ENCODE results near the gene MRPL44. TPM values are rescaled to one million over a fixed set of nuclear protein-coding genes. Genes with fewer than 3 reads are reported as not detected.

MRPL44 gene
- total RNA-seq, 1 donor, result 19.1 TPM

DNA sequence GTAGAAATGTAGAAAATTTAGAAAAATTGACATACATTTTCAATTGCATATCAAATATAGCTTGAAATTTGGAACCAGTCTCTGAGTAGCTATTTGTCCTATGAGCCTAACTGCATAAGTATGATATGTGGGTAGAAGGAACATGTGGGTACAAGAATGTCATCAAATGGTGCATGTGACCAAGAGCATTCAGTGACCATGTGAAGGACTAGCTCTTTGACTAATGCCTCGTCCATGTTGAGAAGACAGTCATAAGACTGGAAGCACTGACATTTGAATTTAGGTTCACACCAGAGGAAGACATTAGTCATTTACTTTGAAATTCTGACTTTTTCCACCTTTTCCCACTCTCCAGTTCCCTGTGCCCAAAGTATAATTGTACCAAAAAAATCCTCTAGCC lies 12.6 kb downstream of the MRPL44 start:
- no peak for DNase-seq (ENCODE audit: low read depth in 2 of 3, low spot score in 2 of 3)

DNA sequence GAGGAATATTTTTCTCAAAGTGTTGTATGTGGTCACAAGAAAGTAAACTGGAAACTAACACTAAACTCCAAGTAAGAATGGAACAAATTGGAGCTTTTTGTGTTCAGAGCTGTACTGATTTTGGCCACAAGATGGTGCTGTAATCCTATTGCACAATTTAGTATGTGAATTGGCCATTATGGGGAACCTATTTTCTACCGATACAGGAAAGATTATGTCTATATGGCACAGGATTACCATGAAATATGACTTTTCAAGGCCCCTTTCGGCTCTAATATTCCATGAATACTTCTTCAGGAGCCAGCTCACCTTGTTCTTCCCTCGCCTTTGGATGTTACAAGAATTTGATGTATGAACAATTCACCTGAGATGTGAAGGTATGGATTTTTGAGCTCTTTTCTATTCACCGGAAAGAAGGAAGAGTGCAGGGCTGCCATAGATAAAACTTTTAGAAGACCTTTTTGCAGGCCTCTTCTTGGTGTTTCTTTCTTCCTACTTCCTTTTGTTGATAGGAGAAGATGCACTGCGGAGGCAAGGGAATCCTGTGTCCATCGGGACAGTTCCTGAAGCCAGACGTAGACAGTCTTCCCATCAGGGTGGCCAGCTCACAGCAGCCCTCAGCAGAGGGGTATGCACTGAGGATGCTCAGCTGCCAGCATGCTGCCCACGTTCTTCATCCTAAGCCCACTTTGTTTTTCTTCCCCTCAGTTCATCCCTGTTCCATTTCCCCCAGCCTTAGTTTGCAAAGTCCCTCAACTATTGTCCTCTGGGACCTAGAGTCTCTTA lies 13.3 kb downstream of the MRPL44 start:
- peak; percentile 40 to 79 (median 49) for DNase-seq (ENCODE audit: low read depth in 2 of 3, low spot score in 2 of 3)

DNA sequence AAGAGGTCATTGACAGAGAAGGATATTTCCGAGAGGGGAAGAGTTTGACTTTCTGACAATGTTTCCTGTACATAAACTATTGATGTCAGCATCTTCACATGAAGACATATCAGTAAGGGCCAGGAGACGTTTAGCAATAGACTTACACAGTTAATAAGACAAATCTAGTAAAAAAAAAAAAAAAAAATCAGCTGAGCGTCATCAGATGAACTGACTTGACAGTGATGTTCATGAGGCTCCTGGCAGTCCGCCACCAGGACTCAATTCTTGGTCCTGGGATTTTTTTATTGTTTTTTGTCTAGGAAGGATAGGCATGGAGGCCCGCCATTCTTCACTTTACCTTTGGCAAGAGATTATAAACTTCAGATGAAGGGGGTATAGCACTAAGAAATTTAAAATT lies 14.5 kb downstream of the MRPL44 start:
- DNase-seq (ENCODE audit: low read depth in 2 of 3, low spot score in 2 of 3), result no peak

DNA sequence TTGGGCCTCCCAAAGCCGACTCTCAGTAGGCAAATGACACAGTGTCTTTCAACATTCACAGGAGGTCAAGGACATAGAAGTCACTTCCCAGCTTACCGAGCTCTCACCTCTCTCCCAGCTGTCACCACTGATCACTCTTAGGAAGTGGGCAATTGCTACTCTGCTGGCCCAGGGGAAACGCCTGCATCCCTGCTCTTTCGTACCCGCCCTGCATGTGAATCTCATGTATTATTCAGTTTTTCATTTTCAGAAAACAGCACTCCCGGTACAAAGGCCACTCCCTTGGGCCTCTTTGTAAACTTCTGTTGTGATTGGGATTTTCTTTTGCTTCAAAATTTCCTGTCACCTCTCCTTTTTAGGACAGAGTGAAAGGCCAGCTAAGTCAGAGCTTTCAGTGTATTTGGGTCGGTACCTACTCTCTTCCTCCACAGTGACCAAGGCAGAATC lies 15.4 kb downstream of the MRPL44 start:
- no peak for DNase-seq (ENCODE audit: low read depth in 2 of 3, low spot score in 2 of 3)

DNA sequence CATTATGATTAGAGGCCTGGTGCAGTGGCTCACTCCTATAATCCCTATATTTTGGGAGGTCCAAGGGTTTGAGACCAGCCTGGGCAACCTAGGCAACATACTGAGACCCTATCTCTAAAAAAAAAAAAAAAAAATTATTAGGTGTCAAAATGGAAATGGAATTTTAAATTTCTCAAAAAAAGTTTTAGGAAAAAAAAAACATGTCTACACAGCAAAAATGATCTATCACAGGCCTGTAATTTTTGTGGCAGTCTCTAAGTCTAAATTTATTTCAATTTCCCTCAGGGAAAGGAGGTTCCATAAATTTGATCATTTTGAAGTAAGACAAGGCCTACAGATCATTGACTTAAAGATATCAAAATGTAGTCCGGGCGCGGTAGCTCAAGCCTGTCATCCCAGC lies 16.3 kb downstream of the MRPL44 start:
- DNase-seq (ENCODE audit: low read depth in 2 of 3, low spot score in 2 of 3), result no peak

DNA sequence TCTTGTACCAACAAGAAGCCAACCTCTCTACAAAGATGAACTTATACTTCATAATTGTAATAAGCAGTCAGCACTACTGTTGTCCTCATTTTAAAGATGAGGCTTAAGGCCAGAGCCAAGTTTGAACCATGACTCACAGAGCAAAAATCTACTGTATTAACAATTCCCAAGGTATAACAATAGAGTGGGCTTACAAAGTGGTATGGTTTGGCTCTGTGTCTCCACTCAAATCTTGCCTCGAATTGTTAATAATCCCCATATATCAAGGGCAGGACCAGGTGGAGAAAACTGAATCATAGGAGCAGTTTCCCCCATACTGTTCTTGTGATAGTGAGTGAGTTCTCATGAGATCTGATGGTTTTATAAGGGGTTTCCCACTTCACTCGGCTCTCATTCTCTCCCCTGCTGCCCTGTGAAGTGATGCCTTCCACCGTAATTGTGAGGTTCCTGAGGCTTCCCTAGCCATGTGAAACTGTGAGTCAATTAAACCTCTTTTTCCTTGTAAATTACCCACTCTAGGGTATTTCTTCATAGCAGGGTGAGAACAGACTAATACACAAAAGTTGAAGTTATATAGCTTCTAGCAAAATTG lies 19.5 kb downstream of the MRPL44 start:
- DNase-seq (ENCODE audit: low read depth in 2 of 3, low spot score in 2 of 3), result no peak

DNA sequence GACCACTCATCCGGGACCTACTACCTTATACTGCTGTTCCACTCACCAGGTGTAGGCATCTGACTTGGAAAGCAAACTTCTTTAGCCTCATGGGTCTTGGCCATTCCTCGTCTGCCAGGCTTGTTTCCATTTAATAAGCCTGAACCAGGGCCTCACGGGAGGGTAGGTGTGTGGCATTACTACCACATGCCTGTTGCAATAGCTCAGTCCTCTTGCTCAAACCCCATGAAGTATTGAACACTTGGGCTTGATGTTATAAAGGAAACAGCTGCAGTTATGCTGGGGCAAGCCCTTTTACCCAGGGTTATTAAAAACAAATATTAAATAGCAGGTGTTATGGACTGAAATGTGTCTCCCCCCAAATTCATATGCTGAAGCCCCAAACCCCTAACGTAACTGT lies 21.2 kb downstream of the MRPL44 start:
- no peak for DNase-seq (ENCODE audit: low read depth in 2 of 3, low spot score in 2 of 3)

DNA sequence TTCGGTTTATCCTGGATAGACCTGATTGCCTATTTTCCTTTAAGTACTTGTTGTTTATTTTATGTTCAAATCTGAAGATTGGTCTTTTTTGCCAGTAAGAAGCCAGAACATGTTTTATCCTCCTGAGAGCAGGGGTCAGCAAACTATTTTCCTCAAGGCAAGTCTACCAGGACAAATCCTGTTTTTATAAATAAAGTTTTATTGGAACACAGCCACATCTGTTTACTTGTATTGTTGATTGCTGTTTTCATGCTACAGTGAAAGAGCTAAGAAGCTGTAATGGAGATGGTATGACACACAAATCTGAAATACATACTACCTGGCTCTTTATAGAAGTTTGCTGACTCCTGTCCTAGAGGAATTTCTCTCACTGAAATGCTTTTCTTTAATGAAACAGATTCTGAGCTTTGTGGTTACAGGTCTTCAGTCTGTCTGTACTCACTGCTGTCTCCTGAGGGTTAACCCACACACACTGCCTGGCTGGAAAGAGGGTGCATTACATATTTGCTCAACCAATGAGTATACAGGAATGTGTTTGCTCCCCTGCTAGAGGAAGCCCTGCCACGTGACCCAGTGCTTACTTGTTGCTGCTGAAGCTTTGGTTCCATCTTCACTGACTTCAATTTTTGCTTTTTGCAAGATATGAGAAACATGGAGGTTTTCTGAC lies 22.6 kb downstream of the MRPL44 start:
- DNase-seq (ENCODE audit: low read depth in 2 of 3, low spot score in 2 of 3), result no peak

DNA sequence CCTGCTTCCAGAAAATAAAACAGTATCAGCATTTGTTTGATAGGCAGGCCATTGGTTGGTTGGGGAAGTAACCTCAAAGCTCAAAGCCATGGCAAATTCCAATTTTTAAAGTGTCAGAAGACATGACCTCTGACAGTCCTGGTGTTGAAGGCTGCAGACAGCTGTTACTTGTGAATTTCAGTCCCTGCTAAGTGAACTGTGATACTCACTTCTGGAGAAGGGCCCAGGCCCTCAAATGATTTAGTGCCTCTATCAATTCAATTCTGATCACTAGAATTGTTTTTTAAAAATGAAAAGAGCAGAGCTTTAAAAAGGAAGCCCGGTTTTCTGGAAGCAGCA lies 23.1 kb downstream of the MRPL44 start:
- DNase-seq (ENCODE audit: low read depth in 2 of 3, low spot score in 2 of 3), result no peak

DNA sequence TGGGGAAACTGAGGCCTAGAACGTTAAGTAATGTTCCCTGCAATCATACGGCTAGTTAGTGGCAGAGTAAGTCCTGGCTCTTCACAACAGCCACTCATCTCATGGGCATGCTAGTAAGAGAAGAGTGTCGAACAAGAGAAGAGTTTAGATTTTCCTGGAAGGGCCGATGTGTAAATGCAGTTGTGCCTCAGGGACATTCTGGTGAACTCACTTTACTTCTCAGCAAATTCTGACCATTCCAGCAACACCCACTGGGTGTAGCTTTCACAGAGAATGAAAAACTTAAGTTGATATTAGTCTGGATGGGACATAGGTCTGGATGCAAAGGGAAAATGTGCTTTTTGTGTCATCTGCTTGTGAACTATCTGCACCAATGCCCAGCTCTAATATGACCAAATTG lies 23.5 kb downstream of the MRPL44 start:
- DNase-seq (ENCODE audit: low read depth in 2 of 3, low spot score in 2 of 3), result no peak

DNA sequence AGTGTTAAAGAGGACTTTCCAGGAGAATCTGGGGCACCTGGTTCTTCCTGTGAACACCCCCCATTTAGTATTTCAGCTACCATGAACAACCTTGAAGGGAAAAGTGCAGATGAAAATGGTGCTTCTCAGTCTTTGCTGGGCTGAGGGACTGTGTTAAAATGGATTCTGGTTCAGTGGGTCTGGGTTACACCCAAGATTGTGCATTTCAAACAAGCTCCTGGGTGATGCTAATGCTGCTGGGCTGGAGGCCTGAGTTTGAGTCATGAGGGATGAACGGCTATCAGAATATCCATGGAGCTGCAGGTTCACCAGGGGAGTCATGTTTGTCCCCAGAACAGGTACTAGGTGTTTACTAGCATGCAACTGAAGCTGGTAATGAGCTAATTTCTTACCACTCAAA lies 24.0 kb downstream of the MRPL44 start:
- no peak for DNase-seq (ENCODE audit: low read depth in 2 of 3, low spot score in 2 of 3)

DNA sequence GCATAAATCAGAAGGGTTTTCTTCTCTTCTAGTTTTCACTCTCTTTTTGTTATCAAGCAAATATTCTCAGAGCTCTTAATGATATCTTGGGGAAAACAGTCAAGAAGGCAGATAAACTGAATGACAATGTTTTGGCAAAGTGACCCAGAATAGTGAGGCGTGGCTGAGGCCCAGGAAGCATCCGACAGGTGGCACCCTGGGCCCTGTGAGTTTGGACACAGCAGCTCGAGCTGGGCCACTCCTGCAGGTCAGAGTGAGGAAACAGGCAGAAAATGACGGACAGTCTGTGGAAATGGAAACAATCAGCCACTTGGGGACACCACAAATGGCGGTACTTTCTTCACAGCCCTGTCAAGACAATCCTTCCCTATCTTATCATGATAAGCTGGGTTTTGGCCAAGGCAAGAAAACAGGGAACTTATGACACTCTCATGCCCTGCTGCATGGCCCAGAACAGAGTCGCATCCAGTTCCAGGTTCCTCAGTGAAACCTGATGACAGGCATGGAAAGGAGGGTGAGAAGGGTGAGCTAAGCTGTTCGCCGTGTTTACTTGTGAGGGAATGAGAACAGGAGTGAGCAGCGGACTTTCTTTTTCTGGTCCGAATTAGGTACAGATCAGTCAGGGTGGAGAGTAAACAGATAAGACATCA lies 32.1 kb downstream of the MRPL44 start:
- no peak for DNase-seq (ENCODE audit: low read depth in 2 of 3, low spot score in 2 of 3)

DNA sequence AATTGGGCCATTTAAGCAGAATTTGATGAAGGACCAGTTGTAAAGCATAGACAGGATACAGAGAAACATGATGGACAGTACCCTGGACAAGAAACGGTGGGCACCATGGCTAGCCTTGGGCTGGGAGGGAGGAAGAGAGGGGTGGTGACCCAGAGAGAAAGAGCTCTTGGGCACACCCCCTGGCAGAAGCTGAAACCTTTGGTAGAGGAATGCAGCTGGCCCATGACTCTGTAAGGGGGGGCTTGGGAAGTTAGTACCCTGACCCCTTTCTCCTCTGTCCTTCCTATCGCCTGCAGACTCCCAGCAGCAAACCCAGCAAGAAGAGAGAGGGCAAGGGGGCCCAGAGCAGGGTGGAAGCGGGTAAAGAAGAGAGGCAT lies 32.6 kb downstream of the MRPL44 start:
- DNase-seq (ENCODE audit: low read depth in 2 of 3, low spot score in 2 of 3), result no peak

DNA sequence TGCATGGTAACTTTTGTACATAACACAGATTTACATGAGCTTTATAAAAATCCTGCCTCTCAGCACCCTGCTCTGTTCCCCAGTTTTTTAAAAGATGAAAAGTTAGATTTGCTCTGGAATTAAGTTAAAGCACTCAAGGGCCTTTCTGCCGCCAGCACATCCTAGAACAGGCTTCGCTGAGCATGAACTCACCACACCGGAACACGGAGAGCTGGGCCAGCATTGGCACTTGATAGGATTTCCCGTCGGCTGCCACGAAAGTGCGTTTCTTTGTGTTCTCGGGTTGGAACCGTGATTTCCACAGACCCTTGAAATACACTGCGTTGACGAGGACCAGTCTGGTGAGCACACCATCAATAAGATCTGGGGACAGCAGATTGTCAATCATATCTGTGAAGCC lies 34.3 kb downstream of the MRPL44 start:
- DNase-seq (ENCODE audit: low read depth in 2 of 3, low spot score in 2 of 3), result no peak

DNA sequence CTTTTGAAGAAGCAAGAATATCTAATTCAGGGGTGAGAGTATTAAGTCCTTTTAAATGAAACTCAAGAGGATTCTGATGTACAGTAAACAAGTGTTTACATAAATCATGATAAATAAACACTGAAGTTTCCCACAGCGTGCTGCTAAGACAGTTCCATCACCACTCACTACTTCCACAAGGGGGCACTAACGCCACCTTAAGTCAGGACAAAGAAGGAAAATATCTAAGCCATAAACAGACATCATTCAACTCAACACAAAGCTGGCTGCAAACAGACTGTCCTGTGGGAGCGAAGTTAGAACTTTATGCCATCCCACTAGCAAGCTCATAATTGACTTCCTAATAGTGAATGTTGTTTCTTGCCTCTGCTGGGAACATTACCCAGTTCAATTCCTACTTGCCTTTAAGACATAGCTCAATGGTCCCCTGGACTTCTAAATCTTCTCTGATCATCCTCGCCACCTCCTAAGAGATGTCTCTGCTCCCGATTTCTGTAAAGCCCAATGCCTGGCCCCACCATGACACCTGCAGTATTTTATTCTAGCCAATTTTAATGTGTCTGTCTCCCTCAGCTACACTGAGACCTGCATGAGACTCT lies 36.5 kb downstream of the MRPL44 start:
- peak; percentile 34 to 86 (median 69) for DNase-seq (ENCODE audit: low read depth in 2 of 3, low spot score in 2 of 3)

DNA sequence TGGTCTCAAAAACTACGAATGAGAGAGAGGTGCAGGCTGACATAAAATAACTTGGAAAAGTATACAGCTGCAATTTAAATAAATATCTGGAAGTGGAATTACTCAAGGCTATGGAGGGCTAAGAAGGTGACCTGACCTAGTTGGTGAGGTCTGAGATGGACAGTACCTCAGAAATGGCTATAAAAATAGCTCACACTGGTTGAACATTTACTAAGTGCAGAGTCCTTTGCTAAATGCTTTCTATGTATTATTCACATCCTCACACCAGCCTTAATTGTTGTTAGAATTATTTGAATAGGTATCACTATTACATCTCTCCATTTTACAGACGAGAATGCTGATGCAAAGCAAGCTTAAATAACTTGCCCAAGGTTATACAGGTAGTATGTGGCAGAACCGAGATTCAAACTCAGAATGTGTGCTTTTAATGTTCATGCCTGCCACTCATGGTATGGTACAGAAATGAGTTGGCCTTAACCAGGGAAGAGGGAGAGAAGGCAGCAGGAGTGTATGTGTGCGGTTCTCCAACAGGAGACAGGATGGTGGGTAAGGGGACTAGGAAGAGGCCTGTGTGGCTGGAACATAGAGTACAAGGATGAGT lies 37.4 kb downstream of the MRPL44 start:
- DNase-seq (ENCODE audit: low read depth in 2 of 3, low spot score in 2 of 3), result no peak

DNA sequence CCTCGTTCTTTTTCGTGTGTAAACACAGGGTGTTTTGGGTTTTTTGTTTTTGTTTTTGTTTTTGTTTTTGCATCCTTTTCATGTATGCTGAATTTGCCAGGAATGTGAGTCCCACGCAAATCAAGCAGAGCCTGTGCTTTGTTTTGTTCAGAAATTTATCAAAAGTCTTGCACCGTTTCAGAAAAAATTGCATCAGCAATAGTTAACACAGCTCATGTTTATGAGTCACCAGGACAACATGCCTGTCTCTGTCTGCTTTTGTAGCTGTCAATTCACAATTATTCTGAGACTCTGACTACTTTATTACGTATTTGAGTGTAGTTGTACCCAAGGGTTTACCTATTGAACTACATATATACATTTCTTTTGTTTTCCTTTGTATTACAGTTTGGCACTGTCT lies 38.3 kb downstream of the MRPL44 start:
- no peak for DNase-seq (ENCODE audit: low read depth in 2 of 3, low spot score in 2 of 3)

DNA sequence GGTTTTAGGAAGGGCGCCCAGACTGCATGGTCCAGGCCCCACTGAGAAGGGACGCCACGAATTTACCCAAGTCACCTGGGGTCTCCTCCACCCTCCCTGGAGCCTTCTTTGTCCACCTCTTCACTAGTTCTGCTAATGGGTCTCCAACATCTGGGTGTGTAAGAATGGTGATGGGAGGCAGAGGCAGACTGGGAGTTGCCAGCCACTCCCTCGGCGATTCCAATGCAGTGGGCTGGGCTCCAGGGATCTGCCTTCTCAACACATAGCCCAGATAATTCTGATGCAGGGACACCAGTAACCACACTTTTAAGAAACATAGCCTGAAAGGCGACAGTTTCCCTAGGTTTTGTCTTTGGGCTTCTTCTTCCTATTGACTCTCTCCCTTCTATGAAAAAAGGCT lies 39.1 kb downstream of the MRPL44 start:
- no peak for DNase-seq (ENCODE audit: low read depth in 2 of 3, low spot score in 2 of 3)

DNA sequence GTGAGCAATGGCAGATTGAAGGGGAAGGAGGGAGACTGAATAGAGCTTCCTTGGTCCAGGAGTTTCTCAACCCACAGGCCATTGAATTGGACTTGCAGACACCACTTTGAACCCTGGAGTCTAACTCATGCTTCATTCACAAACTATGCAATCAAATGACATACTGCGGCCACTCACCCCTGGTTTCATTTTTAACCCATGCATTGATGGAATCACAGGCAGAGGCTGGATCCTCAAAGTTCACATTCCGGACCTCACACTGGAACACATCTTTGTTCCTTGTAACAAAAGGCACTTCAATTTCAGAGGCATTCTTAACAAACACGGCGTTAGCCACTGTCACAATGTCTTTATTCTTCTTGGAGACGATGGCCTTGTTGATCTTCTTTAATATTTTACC lies 40.7 kb downstream of the MRPL44 start:
- no peak for DNase-seq (ENCODE audit: low read depth in 2 of 3, low spot score in 2 of 3)

DNA sequence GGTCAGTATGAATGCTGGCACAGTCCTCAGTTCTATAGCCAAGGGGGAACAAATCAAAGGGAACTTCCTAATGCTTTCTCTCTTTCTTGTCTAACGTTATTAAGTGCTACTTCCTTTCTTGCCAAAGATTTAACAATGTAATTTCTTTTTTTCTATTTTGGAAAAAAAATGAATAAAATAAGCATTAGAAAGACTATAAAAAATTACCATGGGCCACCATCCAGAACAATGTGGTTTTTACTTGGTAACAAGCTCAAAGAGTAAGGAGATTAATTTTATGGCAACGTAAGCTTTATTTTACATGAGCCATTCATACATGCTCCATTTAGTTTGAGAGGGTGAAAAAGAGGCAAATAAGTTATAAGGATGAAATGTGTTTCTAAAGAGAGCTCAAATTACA lies 41.7 kb downstream of the MRPL44 start:
- no peak for DNase-seq (ENCODE audit: low read depth in 2 of 3, low spot score in 2 of 3)

DNA sequence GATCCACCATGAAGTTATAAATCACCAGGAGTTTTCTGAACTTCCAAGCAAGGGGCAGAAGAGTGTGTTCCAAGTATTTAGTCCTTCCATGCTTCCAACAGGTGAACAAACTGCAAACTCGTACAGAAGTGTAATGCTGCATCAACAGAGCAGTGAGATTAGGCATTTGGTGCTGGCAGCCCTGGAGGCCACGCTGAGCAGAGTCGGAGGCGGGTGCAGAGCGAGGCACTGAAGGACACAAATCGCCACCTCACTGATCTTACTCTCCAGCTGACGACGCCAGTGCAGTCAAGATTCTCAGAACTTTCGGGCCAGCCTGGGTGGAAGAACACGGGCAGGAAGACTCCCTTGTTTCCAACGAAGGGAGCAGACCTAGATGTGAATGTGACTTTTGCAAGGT lies 42.6 kb downstream of the MRPL44 start:
- no peak for DNase-seq (ENCODE audit: low read depth in 2 of 3, low spot score in 2 of 3)
